Astrocyte (in vitro differentiated cells and primary cell): ENCODE results near the gene TBX2. TPM values are rescaled to one million over a fixed set of nuclear protein-coding genes. Genes with fewer than 3 reads are reported as not detected.
"Not testable (repeated sequence)": the region's sequence is repeated elsewhere in the genome, so short reads cannot be mapped to it uniquely, and the experiment has no call there.

Source experiments
- DNase-seq: peaks from one replicate; pipeline ENCODE4 v3.0.0-alpha.2; 2010; ENCODE audit warnings: low read depth
- FAIRE-seq: peaks from 2 replicates; lab custom pipeline; 2011; peaks lifted over from hg19 to GRCh38; lab: Jason Lieb, UNC
- H2AFZ ChIP-seq: 2 replicates; pipeline ENCODE4 v1.6.0; 2012; ENCODE audit warnings: low read depth, low read length, inconsistent platforms
- H3K27ac ChIP-seq: 2 replicates; pipeline ENCODE4 v1.5.1; 2011; ENCODE audit warnings: low read depth, low read length, inconsistent platforms
- H3K27me3 ChIP-seq: 2 replicates; pipeline ENCODE4 v1.6.0; 2011; ENCODE audit warnings: low read length, inconsistent platforms; ENCODE audit not compliant: insufficient read depth
- H3K36me3 ChIP-seq: 2 replicates; pipeline ENCODE4 v1.5.1; 2011; ENCODE audit warnings: low read length, inconsistent platforms; ENCODE audit not compliant: insufficient read depth
- H3K4me1 ChIP-seq: 2 replicates; pipeline ENCODE4 v1.5.1; 2011; ENCODE audit warnings: low read length, inconsistent platforms; ENCODE audit not compliant: insufficient read depth
- H3K4me2 ChIP-seq: 2 replicates; pipeline ENCODE4 v1.6.0; 2012; ENCODE audit warnings: low read length, inconsistent platforms
- H3K4me3 ChIP-seq: 2 replicates; pipeline ENCODE4 v1.5.1; 2011; ENCODE audit warnings: low read depth, mild to moderate bottlenecking, low read length, inconsistent platforms; ENCODE audit not compliant: insufficient read depth
- H3K79me2 ChIP-seq: 2 replicates; pipeline ENCODE4 v1.6.0; 2012; ENCODE audit warnings: mild to moderate bottlenecking, low read length, inconsistent platforms; ENCODE audit not compliant: insufficient read depth
- H3K9ac ChIP-seq: 2 replicates; pipeline ENCODE4 v1.6.0; 2012; ENCODE audit warnings: mild to moderate bottlenecking, low read length, inconsistent platforms
- H3K9me3 ChIP-seq: 2 replicates; pipeline ENCODE4 v1.5.1; 2012; ENCODE audit warnings: low read depth, mild to moderate bottlenecking, low read length, inconsistent platforms; ENCODE audit not compliant: insufficient read depth
- H4K20me1 ChIP-seq: 2 replicates; pipeline ENCODE4 v1.6.0; 2012; ENCODE audit warnings: low read length, inconsistent platforms; ENCODE audit not compliant: insufficient read depth
- H3K27ac Mint-ChIP-seq: one replicate; pipeline ENCODE4 v1.8.0; 2021; ENCODE audit warnings: mild to moderate bottlenecking, mixed read lengths; ENCODE audit not compliant: unreplicated experiment
- H3K27me3 Mint-ChIP-seq: one replicate; pipeline ENCODE4 v1.8.0; 2021; ENCODE audit warnings: low read depth, mixed read lengths; ENCODE audit not compliant: unreplicated experiment
- H3K36me3 Mint-ChIP-seq: one replicate; pipeline ENCODE4 v1.8.0; 2021; ENCODE audit warnings: low read depth, mixed read lengths; ENCODE audit not compliant: unreplicated experiment
- H3K4me1 Mint-ChIP-seq: one replicate; pipeline ENCODE4 v1.8.0; 2021; ENCODE audit warnings: low read depth, mixed read lengths; ENCODE audit not compliant: unreplicated experiment
- H3K4me3 Mint-ChIP-seq: one replicate; pipeline ENCODE4 v1.8.0; 2021; ENCODE audit warnings: mild to moderate bottlenecking, moderate library complexity, mixed read lengths; ENCODE audit not compliant: unreplicated experiment
- H3K9me3 Mint-ChIP-seq: one replicate; pipeline ENCODE4 v1.8.0; 2021; ENCODE audit warnings: mild to moderate bottlenecking, mixed read lengths; ENCODE audit not compliant: unreplicated experiment
- CTCF ChIP-seq: IDR thresholded peaks from 2 replicates; pipeline ENCODE4 v1.5.1; 2011; ENCODE audit warnings: low read depth, mild to moderate bottlenecking, inconsistent platforms, low read length, moderate library complexity; ENCODE audit not compliant: insufficient read depth
- EZH2 ChIP-seq: IDR thresholded peaks from 2 replicates; pipeline ENCODE4 v1.6.1; 2012; ENCODE audit warnings: mild to moderate bottlenecking, low read length, inconsistent platforms; ENCODE audit not compliant: insufficient read depth
- total RNA-seq: library from RNA; stranded (reverse); gene quantifications from 2 replicates; pipeline ENCODE4 v1.2.1, GENCODE V29; 2021

The TBX2 gene
- total RNA-seq, 1 donor from 2014 or later = 0.50 TPM

DNA sequence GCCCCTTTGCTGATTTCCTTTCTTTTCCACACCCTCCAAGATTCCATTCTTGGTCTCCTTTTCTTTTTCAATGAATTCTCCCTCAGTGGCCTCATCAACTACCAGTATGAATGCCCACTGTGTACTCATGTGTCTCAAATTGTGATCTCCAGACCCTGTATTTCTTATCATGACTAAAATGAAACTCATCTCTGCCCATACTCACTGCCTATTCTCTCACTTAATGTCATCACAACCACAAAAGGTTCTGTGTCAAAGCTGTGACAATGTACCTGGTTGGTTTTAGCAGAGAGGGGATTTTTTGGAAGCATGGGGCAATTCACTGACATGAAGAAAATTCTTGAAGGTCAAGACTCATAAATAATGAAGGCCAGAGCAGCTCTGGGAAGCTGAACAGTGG lies 41.1 kb downstream of the TBX2 start:
- Histone ChIP-seq H3K27ac (no peak overlapping the region), H3K4me3 (no peak overlapping the region), H3K4me1 (peaks cover 2% of the 10 kb centered on the region), H3K36me3 (no peaks in the 10 kb centered on the region), H2AFZ (no peak overlapping the region), H3K9me3 (peaks cover 12% of the 10 kb centered on the region), H3K27me3 (peaks cover 17% of the 10 kb centered on the region), H3K79me2 (no peaks in the 10 kb centered on the region), H3K4me2 (no peak overlapping the region), H3K9ac (no peak overlapping the region), H4K20me1 (no peaks in the 10 kb centered on the region)
- no peak for TF ChIP-seq CTCF
- TF ChIP-seq EZH2 = no peak
- Mint-ChIP-seq H3K4me3 (no peak overlapping the region), H3K9me3 (peaks cover 16% of the 10 kb centered on the region), H3K27me3 (peaks cover 23% of the 10 kb centered on the region), H3K36me3 (peaks cover 3% of the 10 kb centered on the region), H3K4me1 (no peaks in the 10 kb centered on the region), H3K27ac (no peak overlapping the region)
- DNase-seq (no peak), FAIRE-seq (no peak)

GRCh38 chr17:61441507-61441906 lies 41.9 kb downstream of the TBX2 start:
- H3K9ac ChIP-seq, DNase-seq, H3K27ac Mint-ChIP-seq, H2AFZ ChIP-seq, H3K36me3 ChIP-seq, H3K4me3 ChIP-seq, H3K79me2 ChIP-seq, H3K4me1 Mint-ChIP-seq, FAIRE-seq, H3K27ac ChIP-seq, H3K9me3 ChIP-seq, H3K4me1 ChIP-seq, H3K4me2 ChIP-seq, H4K20me1 ChIP-seq, H3K36me3 Mint-ChIP-seq, H3K4me3 Mint-ChIP-seq: not testable (repeated sequence)
- H3K27me3 ChIP-seq = peaks cover 19% of the 10 kb centered on the region
- peaks cover 16% of the 10 kb centered on the region for H3K9me3 Mint-ChIP-seq
- H3K27me3 Mint-ChIP-seq = peaks cover 26% of the 10 kb centered on the region

DNA sequence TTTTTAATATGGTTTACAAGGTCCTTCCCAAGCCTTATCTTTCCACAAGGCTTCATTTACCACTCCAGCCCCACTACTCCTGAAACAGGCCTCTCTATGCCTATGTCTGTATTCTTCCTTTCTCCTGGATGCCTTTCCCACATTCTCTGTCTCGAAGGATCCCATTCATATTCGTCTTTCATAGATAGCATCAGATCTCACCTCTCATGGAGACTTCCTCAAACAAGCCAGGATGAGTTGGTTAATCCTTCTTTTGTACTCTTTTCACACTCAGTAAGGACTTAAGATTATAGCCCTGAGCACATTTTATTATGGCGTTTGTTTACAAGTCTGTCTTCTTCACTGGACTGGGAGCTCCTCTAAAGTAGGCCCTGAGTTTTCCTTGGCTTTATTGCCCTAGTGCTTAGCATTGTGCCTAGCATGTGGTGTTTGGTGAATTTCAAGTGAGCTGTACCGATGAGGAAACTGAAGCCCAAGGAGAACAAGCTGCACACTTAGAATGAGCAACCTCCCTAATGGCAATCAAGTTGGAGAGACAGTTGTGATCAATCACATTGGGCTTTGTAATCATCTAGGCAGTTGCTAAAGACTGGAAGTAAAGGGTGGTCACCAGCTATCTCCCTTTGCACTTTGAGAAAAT lies 42.6 kb downstream of the TBX2 start:
- peaks cover 3% of the 10 kb centered on the region for H3K36me3 Mint-ChIP-seq
- Histone ChIP-seq H3K27ac (no peak overlapping the region), H4K20me1 (no peaks in the 10 kb centered on the region), H3K79me2 (no peaks in the 10 kb centered on the region), H3K4me3 (no peak overlapping the region), H3K4me2 (no peak overlapping the region), H3K36me3 (no peaks in the 10 kb centered on the region), H3K9ac (no peak overlapping the region), H3K4me1 (peaks cover 2% of the 10 kb centered on the region), H3K9me3 (peaks cover 5% of the 10 kb centered on the region), H2AFZ (no peak overlapping the region), H3K27me3 (peaks cover 25% of the 10 kb centered on the region)
- no peak for DNase-seq
- H3K9me3 Mint-ChIP-seq = peaks cover 13% of the 10 kb centered on the region
- no peak for TF ChIP-seq CTCF
- no peak for TF ChIP-seq EZH2
- no peaks in the 10 kb centered on the region for H3K4me1 Mint-ChIP-seq
- H3K4me3 Mint-ChIP-seq = no peak overlapping the region
- no peak for FAIRE-seq
- peaks cover 32% of the 10 kb centered on the region for H3K27me3 Mint-ChIP-seq
- no peak overlapping the region for H3K27ac Mint-ChIP-seq
